Duodenal mucosa (tissue), 2 donors: ENCODE data around the gene LCN9.
"Not testable (repeated sequence)": the region's sequence is repeated elsewhere in the genome, so short reads cannot be mapped to it uniquely, and the experiment has no call there.

ENCODE experiments used
- H3K27ac ChIP-seq: one replicate; pipeline ENCODE4 v1.7.0; 2013; ENCODE audit warnings: low read depth, low read length
- H3K27me3 ChIP-seq, 2 donors: one replicate each; pipeline ENCODE4 v1.7.0; 2013; ENCODE audit warnings: low read length in 2 of 2, control low read depth in 1 of 2; ENCODE audit not compliant: insufficient read depth in 2 of 2, control insufficient read depth in 1 of 2
- H3K36me3 ChIP-seq, 2 donors: one replicate each; pipeline ENCODE4 v1.7.0; 2013; ENCODE audit warnings: low read length in 2 of 2, control low read depth in 1 of 2; ENCODE audit not compliant: insufficient read depth in 2 of 2, control insufficient read depth in 1 of 2
- H3K4me1 ChIP-seq, 2 donors: one replicate each; pipeline ENCODE4 v1.7.0; 2013; ENCODE audit warnings: low read length in 2 of 2, control low read depth in 1 of 2; ENCODE audit not compliant: insufficient read depth in 2 of 2, control insufficient read depth in 1 of 2
- H3K4me3 ChIP-seq, 2 donors: one replicate each; pipeline ENCODE4 v1.7.0; 2013; ENCODE audit warnings: low read length in 2 of 2, low read depth in 1 of 2
- H3K9ac ChIP-seq, 2 donors: one replicate each; pipeline ENCODE4 v1.7.0; 2013; ENCODE audit warnings: low read length in 2 of 2, low read depth in 1 of 2
- H3K9me3 ChIP-seq, 2 donors: one replicate each; pipeline ENCODE4 v1.7.0; 2013; ENCODE audit warnings: low read length in 2 of 2, control low read depth in 1 of 2; ENCODE audit not compliant: control insufficient read depth in 1 of 2

LCN9 gene

GRCh38 chr9:135671591-135672041 is 8.5 kb downstream of the LCN9 start:
- H3K27ac ChIP-seq: no peak overlapping the region
- no peak overlapping the region for H3K4me3 ChIP-seq
- no peak overlapping the region for H3K9ac ChIP-seq
- no peaks in the 10 kb centered on the region for H3K27me3 ChIP-seq
- H3K36me3 ChIP-seq: no peaks in the 10 kb centered on the region
- H3K9me3 ChIP-seq: no peaks in the 10 kb centered on the region
- H3K4me1 ChIP-seq: no peaks in the 10 kb centered on the region

DNA sequence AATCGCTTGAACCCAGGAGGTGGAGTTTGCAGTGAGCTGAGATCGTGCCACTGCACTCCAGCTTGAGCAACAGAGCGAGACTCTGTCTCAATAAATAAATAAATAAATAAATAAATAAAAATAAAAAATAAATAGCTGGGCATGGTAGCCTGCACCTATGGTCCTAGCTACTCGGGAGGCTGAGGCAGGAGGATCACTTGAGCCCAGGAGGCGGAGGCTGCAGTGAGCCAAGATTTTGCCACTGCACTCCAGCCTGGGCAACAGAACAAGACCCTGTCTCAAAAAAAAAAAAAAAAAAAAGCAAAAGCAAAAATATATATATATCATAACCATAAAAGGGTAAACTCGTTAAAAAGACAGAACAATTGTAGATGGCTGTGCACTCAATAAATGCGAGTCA is 9.7 kb downstream of the LCN9 start:
- H3K4me3 ChIP-seq, H3K9me3 ChIP-seq, H3K9ac ChIP-seq, H3K36me3 ChIP-seq, H3K27ac ChIP-seq, H3K4me1 ChIP-seq, H3K27me3 ChIP-seq: not testable (repeated sequence)

- H3K9me3 ChIP-seq: no peaks in the 10 kb centered on the region
- no peak overlapping the region for H3K4me3 ChIP-seq
- H3K27me3 ChIP-seq: no peaks in the 10 kb centered on the region
- no peak overlapping the region for H3K27ac ChIP-seq
- H3K36me3 ChIP-seq: no peaks in the 10 kb centered on the region
- H3K4me1 ChIP-seq: no peaks in the 10 kb centered on the region
- no peak overlapping the region for H3K9ac ChIP-seq
Measured at GRCh38 chr9:135673941-135674340, 10.8 kb downstream of the LCN9 start.

- Histone ChIP-seq H3K4me3 (no peak overlapping the region), H3K27me3 (no peaks in the 10 kb centered on the region), H3K9me3 (no peaks in the 10 kb centered on the region), H3K27ac (no peak overlapping the region), H3K36me3 (no peaks in the 10 kb centered on the region), H3K4me1 (no peaks in the 10 kb centered on the region), H3K9ac (no peak overlapping the region)
Measured at GRCh38 chr9:135674977-135675376, 11.9 kb downstream of the LCN9 start.

DNA sequence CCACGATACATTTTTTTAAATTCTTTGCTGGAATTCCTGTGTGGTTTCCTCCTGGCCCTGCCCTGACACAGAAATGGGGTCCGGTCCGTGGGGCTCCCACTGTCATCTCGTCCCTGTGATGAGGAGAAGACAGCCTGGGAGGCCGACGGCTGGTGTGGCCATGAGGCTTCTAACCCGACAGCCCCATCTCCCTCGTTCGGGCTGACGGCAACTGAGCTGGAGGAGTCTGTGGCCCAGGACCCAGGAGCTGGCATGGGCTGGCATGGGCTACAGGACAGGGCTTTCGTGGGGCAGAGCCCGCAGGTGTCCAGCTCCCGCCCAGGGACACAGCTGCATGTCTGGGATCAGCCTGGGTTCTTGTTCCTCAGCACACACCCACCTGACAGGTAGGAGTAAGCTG is 13.8 kb downstream of the LCN9 start:
- Histone ChIP-seq H3K9ac (no peak overlapping the region), H3K9me3 (no peaks in the 10 kb centered on the region), H3K27me3 (no peaks in the 10 kb centered on the region), H3K27ac (no peak overlapping the region), H3K36me3 (no peaks in the 10 kb centered on the region), H3K4me1 (no peaks in the 10 kb centered on the region), H3K4me3 (no peak overlapping the region)

GRCh38 chr9:135677641-135678168 is 14.6 kb downstream of the LCN9 start:
- no peak overlapping the region for H3K4me3 ChIP-seq
- no peaks in the 10 kb centered on the region for H3K4me1 ChIP-seq
- H3K9me3 ChIP-seq: no peaks in the 10 kb centered on the region
- no peaks in the 10 kb centered on the region for H3K27me3 ChIP-seq
- no peaks in the 10 kb centered on the region for H3K36me3 ChIP-seq
- no peak overlapping the region for H3K27ac ChIP-seq
- H3K9ac ChIP-seq: no peak overlapping the region

DNA sequence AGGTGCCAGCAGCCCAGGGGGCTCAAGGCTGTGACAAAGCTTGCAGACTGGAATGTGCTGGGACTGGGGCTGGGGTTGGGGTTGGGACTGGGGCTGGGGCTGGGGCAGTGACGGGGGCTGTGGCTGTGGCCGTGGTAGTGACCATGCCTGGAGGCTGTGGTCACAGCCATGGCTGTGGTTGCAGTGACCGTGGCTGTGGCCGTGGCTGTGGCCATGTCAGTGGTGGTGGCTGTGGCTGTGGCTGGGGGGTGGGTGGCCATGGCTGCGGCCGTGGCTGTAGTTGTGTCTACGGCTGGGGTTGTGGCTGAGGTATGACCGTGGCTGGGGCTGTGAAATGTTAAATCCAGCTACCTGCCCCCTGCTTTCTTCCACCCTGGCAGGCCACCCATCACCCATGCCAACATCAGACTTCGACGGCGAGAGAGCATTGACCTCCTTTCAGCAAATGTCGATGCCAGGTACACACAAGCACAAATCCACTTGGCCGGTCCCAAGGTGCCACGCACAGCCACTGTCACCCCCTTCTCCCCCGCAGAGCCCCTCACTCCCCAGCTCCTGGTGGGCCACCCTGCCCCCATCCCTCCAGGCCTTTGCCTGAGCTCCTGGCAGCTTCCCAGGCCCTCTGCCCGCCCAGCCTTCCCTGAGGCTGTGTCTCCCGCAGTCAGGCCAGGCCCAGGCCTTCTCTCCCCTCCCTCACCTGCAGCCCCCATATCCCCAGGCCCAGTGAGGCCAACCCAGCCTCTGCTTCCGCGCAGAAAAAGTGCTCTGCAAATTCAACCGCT is 15.3 kb downstream of the LCN9 start:
- Histone ChIP-seq H3K4me1 (no peaks in the 10 kb centered on the region), H3K4me3 (no peak overlapping the region), H3K27ac (no peak overlapping the region), H3K27me3 (no peaks in the 10 kb centered on the region), H3K9me3 (no peaks in the 10 kb centered on the region), H3K9ac (no peak overlapping the region), H3K36me3 (no peaks in the 10 kb centered on the region)

- Histone ChIP-seq H3K36me3 (no peaks in the 10 kb centered on the region), H3K9ac (no peak overlapping the region)
Measured at GRCh38 chr9:135680056-135680455, 16.9 kb downstream of the LCN9 start.

GRCh38 chr9:135681161-135681560 is 18.1 kb downstream of the LCN9 start:
- no peaks in the 10 kb centered on the region for H3K27me3 ChIP-seq
- H3K9ac ChIP-seq: no peak overlapping the region
- H3K36me3 ChIP-seq: no peaks in the 10 kb centered on the region
- no peaks in the 10 kb centered on the region for H3K4me1 ChIP-seq
- H3K27ac ChIP-seq: no peak overlapping the region
- no peak overlapping the region for H3K4me3 ChIP-seq
- H3K9me3 ChIP-seq: no peaks in the 10 kb centered on the region

More at GRCh38 chr9:135680056-135680455, 16.9 kb downstream of the LCN9 start:
- no peaks in the 10 kb centered on the region for H3K4me1 ChIP-seq
- no peaks in the 10 kb centered on the region for H3K27me3 ChIP-seq
- H3K9me3 ChIP-seq: no peaks in the 10 kb centered on the region
- H3K4me3 ChIP-seq: no peak overlapping the region
- no peak overlapping the region for H3K27ac ChIP-seq

- H3K9ac ChIP-seq: no peak overlapping the region
- H3K36me3 ChIP-seq: no peaks in the 10 kb centered on the region
- no peak overlapping the region for H3K4me3 ChIP-seq
- H3K27me3 ChIP-seq: no peaks in the 10 kb centered on the region
- H3K4me1 ChIP-seq: no peaks in the 10 kb centered on the region
- H3K9me3 ChIP-seq: no peaks in the 10 kb centered on the region
- H3K27ac ChIP-seq: no peak overlapping the region
Measured at GRCh38 chr9:135683401-135684034, 20.4 kb downstream of the LCN9 start.
